Ovary (tissue), 9 donors: Measurements from ENCODE around the gene SH3TC2. TPM values are rescaled to one million over a fixed set of nuclear protein-coding genes. Genes with fewer than 3 reads are reported as not detected.

Experiments
- DNase-seq, 5 donors: peaks; one replicate each; pipeline ENCODE4 v3.0.0-alpha.2; 2019 to 2020
- H3K27ac ChIP-seq, 2 donors: fragments of 200-600 bp; one replicate each; pipeline versions ENCODE4 v1.5.1 to v1.8.0; 2019 to 2022
- H3K27me3 ChIP-seq: fragments of 200-600 bp; one replicate; pipeline ENCODE4 v1.8.0; 2022
- H3K36me3 ChIP-seq: fragments of 200-600 bp; sonication (generic); one replicate; pipeline ENCODE4 v1.5.1; 2019
- H3K4me1 ChIP-seq: one replicate; pipeline ENCODE4 v1.8.1; 2013; ENCODE audit warnings: mild to moderate bottlenecking, moderate library complexity; ENCODE audit not compliant: insufficient read depth
- H3K4me3 ChIP-seq: fragments of 200-600 bp; sonication (generic); one replicate; pipeline ENCODE4 v1.5.1; 2017
- H3K9me3 ChIP-seq, 2 donors: fragments of 200-600 bp in 1 of 2; sonication (generic) in 1 of 2; one replicate each; pipeline versions ENCODE4 v1.5.1 to v1.8.1; 2013 to 2019; ENCODE audit warnings: mild to moderate bottlenecking in 1 of 2, moderate library complexity in 1 of 2
- CTCF ChIP-seq, 3 donors: fragments of 450-650 bp in 2 of 3; fragments of 200-600 bp in 1 of 3; IDR thresholded peaks; one replicate each; pipeline versions ENCODE4 v1.5.1 to v1.8.0; 2016 to 2022; ENCODE audit warnings: antibody characterized with exemption in 3 of 3, mild to moderate bottlenecking in 1 of 3
- EP300 ChIP-seq: sonication (generic); formaldehyde crosslinking; IDR thresholded peaks from one replicate; pipeline ENCODE4 v1.6.1; 2017; ENCODE audit warnings: antibody characterized with exemption
- POLR2A ChIP-seq: fragments of 450-650 bp; IDR thresholded peaks from one replicate; pipeline ENCODE4 v1.6.1; 2017; ENCODE audit warnings: antibody characterized with exemption, mild to moderate bottlenecking, moderate library complexity
- WGBS, 3 donors: extraction: QIAGEN DNeasy Blood & Tissue Kit in 1 of 3; methylation state at CpG; one replicate each; pipeline versions ENCODE4 v1.1.5 to v1.1.7; 2013 to 2017; 5-methylcytosine and 5-hydroxymethylcytosine counted together
- intact Hi-C, 4 donors: fragments of 100-400 bp; cut with DNase I; formaldehyde crosslinking; loops; one replicate each; pipeline versions ENCODE4 v1.11.0 to v1.15.1; 2022 to 2023
- polyA plus RNA-seq, 2 donors: library from polyadenylated mRNA; stranded (reverse); fragments of 200-250 nt in 1 of 2; fragments of 350-450 nt in 1 of 2; fragmentation: Illumina TruSeq in 1 of 2; extraction: RNeasy Lipid Tissue Mini Kit (QIAGEN cat#74804) in 1 of 2; gene quantifications; one replicate each; pipeline ENCODE4 v1.2.3, GENCODE V29; 2013 to 2014
- total RNA-seq, 7 donors: library from RNA; depleted of rRNA in 2 of 7; stranded (reverse); fragments of >200 nt in 2 of 7; fragmentation: NEBNext Ultra II Directional in 3 of 7; extraction: Animal tissue kit (Norgen Biotek cat#: 25700) in 3 of 7; gene quantifications; one replicate each; pipeline versions ENCODE4 v1.1.0 to v1.2.4, GENCODE V29; 2016 to 2023
- donor health status: DM: no; HTN: no; CAD: no; lungs with moderate emphysema.
- donor health status: DM: no; HTN: no; CAD: no.
- donor health status: Bipolar disorder and iron deficiency.
- donor health status: DM: yes; HTN: yes; CAD: no.
- donor health status: DM: no; HTN: no; CAD: no.
- donor health status: DM: yes; HTN: yes; CAD: no.

The SH3TC2 gene
- total and polyA plus RNA-seq, 9 donors: 0.18 to 0.80 (median 0.59) TPM

- 48 to 52% (median 48%) methylated on average over 6 of the region's 6 CpGs for WGBS, 3 donors
- intact Hi-C loops: loop anchor here in 1 of 4 donors (5.0 kb wide), 1 partner anchor 266 kb away; no protein-coding TSS in a partner anchor
- Histone ChIP-seq H3K27me3 (no peaks in the 10 kb centered on the region), H3K4me1 (no peaks in the 10 kb centered on the region), H3K36me3 (no peaks in the 10 kb centered on the region), H3K4me3 (no peak overlapping the region), H3K9me3 (no peaks in the 10 kb centered on the region), H3K27ac (no peak overlapping the region)
- no peak for DNase-seq
- no peak for TF ChIP-seq EP300
- no peak for TF ChIP-seq POLR2A
- TF ChIP-seq CTCF (IDR thresholded peaks at IDR 0.05): no peak
Observed at GRCh38 chr5:148998174-148998797, 64.6 kb downstream of the SH3TC2 start.

- no peaks in the 10 kb centered on the region for H3K9me3 ChIP-seq
- no peak overlapping the region for H3K27ac ChIP-seq
- H3K4me1 ChIP-seq: no peaks in the 10 kb centered on the region
- WGBS, 3 donors: 20 to 37% (median 28%) methylated on average over 3 of the region's 3 CpGs
- intact Hi-C loops: loop anchor here in 1 of 4 donors (5.0 kb wide), 1 partner anchor 264 kb away; no protein-coding TSS in a partner anchor
- TF ChIP-seq POLR2A (no peak), CTCF (IDR thresholded peaks at IDR 0.05) (no peak), EP300 (no peak)
- H3K36me3 ChIP-seq: no peaks in the 10 kb centered on the region
- no peaks in the 10 kb centered on the region for H3K27me3 ChIP-seq
- DNase-seq: no peak
- no peak overlapping the region for H3K4me3 ChIP-seq
Observed at GRCh38 chr5:148996270-148996669, 66.6 kb downstream of the SH3TC2 start.

- Histone ChIP-seq H3K27ac (no peak overlapping the region), H3K27me3 (no peaks in the 10 kb centered on the region), H3K4me3 (no peak overlapping the region), H3K36me3 (no peaks in the 10 kb centered on the region), H3K9me3 (no peaks in the 10 kb centered on the region), H3K4me1 (no peaks in the 10 kb centered on the region)
- TF ChIP-seq EP300 (no peak), POLR2A (no peak), CTCF (IDR thresholded peaks at IDR 0.05) (no peak)
- no peak for DNase-seq
- 53 to 61% (median 58%) methylated on average over 2 of the region's 2 CpGs for WGBS, 3 donors
- intact Hi-C loops: loop anchor here in 1 of 4 donors (5.0 kb wide), 1 partner anchor 263 kb away; no protein-coding TSS in a partner anchor
Observed at GRCh38 chr5:148995791-148996190, 67.1 kb downstream of the SH3TC2 start.

GRCh38 chr5:148993283-148993936, 69.5 kb downstream of the SH3TC2 start:
- DNase-seq: no peak
- intact Hi-C loops: no loop called here
- Histone ChIP-seq H3K4me1 (no peaks in the 10 kb centered on the region), H3K27me3 (no peaks in the 10 kb centered on the region), H3K4me3 (no peak overlapping the region), H3K36me3 (no peaks in the 10 kb centered on the region), H3K9me3 (no peaks in the 10 kb centered on the region), H3K27ac (no peak overlapping the region)
- TF ChIP-seq CTCF (IDR thresholded peaks at IDR 0.05) (no peak), EP300 (no peak), POLR2A (no peak)
- 65 to 77% (median 66%) methylated on average over 4 of the region's 4 CpGs for WGBS, 3 donors
